Endothelial cell (in vitro differentiated cells): ENCODE measurements around the gene C2CD2L. TPM values are rescaled to one million over a fixed set of nuclear protein-coding genes. Genes with fewer than 3 reads are reported as not detected.
A peak's percentile ranks its signal among the peaks of the same experiment; 100 is the strongest.

Experiments
- DNase-seq: peaks from one replicate; pipeline ENCODE4 v3.0.0; 2021; ENCODE audit warnings: low spot score
- H3K27ac Mint-ChIP-seq: one replicate; pipeline ENCODE4 v1.8.0; 2021; ENCODE audit warnings: mixed read lengths, inconsistent platforms; ENCODE audit not compliant: unreplicated experiment
- H3K27me3 Mint-ChIP-seq: one replicate; pipeline ENCODE4 v1.8.0; 2021; ENCODE audit warnings: mild to moderate bottlenecking, moderate library complexity, mixed read lengths, inconsistent platforms; ENCODE audit not compliant: unreplicated experiment
- H3K36me3 Mint-ChIP-seq: one replicate; pipeline ENCODE4 v1.8.0; 2021; ENCODE audit warnings: mild to moderate bottlenecking, low read depth, mixed read lengths, inconsistent platforms; ENCODE audit not compliant: unreplicated experiment
- H3K4me1 Mint-ChIP-seq: one replicate; pipeline ENCODE4 v1.8.0; 2021; ENCODE audit warnings: mild to moderate bottlenecking, mixed read lengths, inconsistent platforms; ENCODE audit not compliant: unreplicated experiment
- H3K4me3 Mint-ChIP-seq: one replicate; pipeline ENCODE4 v1.8.0; 2021; ENCODE audit warnings: mild to moderate bottlenecking, mixed read lengths, inconsistent platforms; ENCODE audit not compliant: unreplicated experiment
- H3K9me3 Mint-ChIP-seq: one replicate; pipeline ENCODE4 v1.8.0; 2021; ENCODE audit warnings: mixed read lengths, inconsistent platforms; ENCODE audit not compliant: unreplicated experiment
- CTCF ChIP-seq: fragments of 200-600 bp; sonication (generic); IDR thresholded peaks from one replicate; pipeline ENCODE4 v1.5.0; 2021; ENCODE audit warnings: antibody characterized with exemption; ENCODE audit not compliant: unreplicated experiment
- total RNA-seq: library from RNA; stranded (reverse); fragmentation: NEBNext Ultra II Directional; extraction: Animal tissue kit (Norgen Biotek cat#: 25700); gene quantifications from one replicate; pipeline ENCODE4 v1.2.1, GENCODE V29; 2021; ENCODE audit not compliant: unreplicated experiment

C2CD2L gene
- total RNA-seq, 1 donor from 2014 or later, result 11.7 TPM

GRCh38 chr11:119116235-119116594 lies 9.1 kb downstream of the C2CD2L start:
- peaks cover 12% of the 10 kb centered on the region for H3K27me3 Mint-ChIP-seq
- TF ChIP-seq CTCF, result no peak
- peak overlapping the region; percentile 13 for H3K27ac Mint-ChIP-seq
- DNase-seq, result no peak
- no peak overlapping the region for H3K4me3 Mint-ChIP-seq
- H3K36me3 Mint-ChIP-seq, result peaks cover 23% of the 10 kb centered on the region
- peaks cover 28% of the 10 kb centered on the region for H3K4me1 Mint-ChIP-seq
- H3K9me3 Mint-ChIP-seq, result no peaks in the 10 kb centered on the region

GRCh38 chr11:119116601-119117000 lies 9.5 kb downstream of the C2CD2L start:
- peaks cover 12% of the 10 kb centered on the region for H3K27me3 Mint-ChIP-seq
- H3K9me3 Mint-ChIP-seq, result no peaks in the 10 kb centered on the region
- no peak for TF ChIP-seq CTCF
- H3K4me3 Mint-ChIP-seq, result no peak overlapping the region
- H3K27ac Mint-ChIP-seq, result peak overlapping the region; percentile 42
- H3K36me3 Mint-ChIP-seq, result peaks cover 19% of the 10 kb centered on the region
- no peak for DNase-seq
- H3K4me1 Mint-ChIP-seq, result peaks cover 28% of the 10 kb centered on the region

GRCh38 chr11:119117004-119117706 lies 10.0 kb downstream of the C2CD2L start:
- H3K9me3 Mint-ChIP-seq, result no peaks in the 10 kb centered on the region
- no peak for TF ChIP-seq CTCF
- no peak for DNase-seq
- H3K36me3 Mint-ChIP-seq, result peaks cover 15% of the 10 kb centered on the region
- peaks cover 10% of the 10 kb centered on the region for H3K27me3 Mint-ChIP-seq
- peaks cover 31% of the 10 kb centered on the region for H3K4me1 Mint-ChIP-seq
- peak overlapping the region; percentile 7 for H3K4me3 Mint-ChIP-seq
- H3K27ac Mint-ChIP-seq, result peak overlapping the region; percentile 9

GRCh38 chr11:119118227-119118626 lies 11.1 kb downstream of the C2CD2L start:
- H3K4me3 Mint-ChIP-seq, result no peak overlapping the region

More at GRCh38 chr11:119118227-119118626, 11.1 kb downstream of the C2CD2L start:
- H3K27ac Mint-ChIP-seq, result no peak overlapping the region
- TF ChIP-seq CTCF, result no peak
- H3K27me3 Mint-ChIP-seq, result peaks cover 10% of the 10 kb centered on the region
- peaks cover 12% of the 10 kb centered on the region for H3K36me3 Mint-ChIP-seq
- no peaks in the 10 kb centered on the region for H3K9me3 Mint-ChIP-seq
- H3K4me1 Mint-ChIP-seq, result peaks cover 34% of the 10 kb centered on the region
- no peak for DNase-seq
